Body of pancreas (tissue), 4 donors: ENCODE data around the gene TRAPPC6A.

ENCODE experiments used
- CTCF ChIP-seq, 7 experiments: fragments of 450-650 bp in 4 of 7; fragments of 200-600 bp in 3 of 7; sonication (generic) in 3 of 7; IDR thresholded peaks; one replicate each; pipeline ENCODE4 v1.5.1; 2016 to 2019; ENCODE audit warnings: antibody characterized with exemption in 7 of 7
- POLR2A ChIP-seq, 3 donors: fragments of 450-650 bp; IDR thresholded peaks; one replicate each; pipeline ENCODE4 v1.6.1; 2016; ENCODE audit warnings: antibody characterized with exemption in 3 of 3, mild to moderate bottlenecking in 2 of 3

GRCh38 chr19:45178262-45179071 lies 430 bp upstream of the TRAPPC6A start, which contains the start of gene BLOC1S3:
- TF ChIP-seq CTCF (IDR thresholded peaks at IDR 0.05) (peak in 5 of 7 experiments; percentile 16 to 66 (median 29)), POLR2A (IDR thresholded peaks at IDR 0.05) (peak; percentile 17 to 81 (median 71))
